AML-193 (cell line): Measurements from ENCODE around the gene AQP7.
"Not testable (repeated sequence)": the region's sequence is repeated elsewhere in the genome, so short reads cannot be mapped to it uniquely, and the experiment has no call there.

ENCODE experiments used
- DNase-seq, 2 experiments: peaks; one replicate each; lab custom pipeline; 2025; lab: John Stamatoyannopoulos, UW

Gene AQP7

DNA sequence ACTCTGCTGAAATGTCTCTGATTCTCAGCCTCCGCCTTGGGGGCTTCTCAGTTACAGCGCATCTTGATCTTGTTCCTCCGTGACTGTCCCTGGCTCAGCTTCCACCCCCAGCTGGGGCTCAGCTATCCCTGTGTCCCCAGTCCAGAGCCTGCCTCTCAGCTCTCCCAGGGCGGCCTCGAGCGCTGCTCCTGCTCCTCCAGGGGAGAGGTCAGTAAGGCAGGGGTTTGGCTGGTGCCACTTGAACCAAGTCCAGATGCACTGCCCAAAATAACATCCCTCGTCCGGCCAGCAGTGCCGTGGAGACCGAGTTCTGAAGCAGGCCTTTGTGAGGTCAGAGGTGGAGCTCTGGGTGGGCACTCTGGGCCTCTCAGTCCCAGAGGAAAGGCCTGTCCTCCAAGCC is at the start of gene AQP7:
AQP7 (minus strand) TSS at position 198 of the 400 bp plus-strand sequence. CDS start 1,306 bp downstream, outside the sequence.
- DNase-seq = not testable (repeated sequence)

GRCh38 chr9:33450621-33451146 is 48.3 kb upstream of the AQP7 start:
- DNase-seq = no peak

GRCh38 chr9:33449715-33450114 is 47.3 kb upstream of the AQP7 start:
- DNase-seq = no peak

DNA sequence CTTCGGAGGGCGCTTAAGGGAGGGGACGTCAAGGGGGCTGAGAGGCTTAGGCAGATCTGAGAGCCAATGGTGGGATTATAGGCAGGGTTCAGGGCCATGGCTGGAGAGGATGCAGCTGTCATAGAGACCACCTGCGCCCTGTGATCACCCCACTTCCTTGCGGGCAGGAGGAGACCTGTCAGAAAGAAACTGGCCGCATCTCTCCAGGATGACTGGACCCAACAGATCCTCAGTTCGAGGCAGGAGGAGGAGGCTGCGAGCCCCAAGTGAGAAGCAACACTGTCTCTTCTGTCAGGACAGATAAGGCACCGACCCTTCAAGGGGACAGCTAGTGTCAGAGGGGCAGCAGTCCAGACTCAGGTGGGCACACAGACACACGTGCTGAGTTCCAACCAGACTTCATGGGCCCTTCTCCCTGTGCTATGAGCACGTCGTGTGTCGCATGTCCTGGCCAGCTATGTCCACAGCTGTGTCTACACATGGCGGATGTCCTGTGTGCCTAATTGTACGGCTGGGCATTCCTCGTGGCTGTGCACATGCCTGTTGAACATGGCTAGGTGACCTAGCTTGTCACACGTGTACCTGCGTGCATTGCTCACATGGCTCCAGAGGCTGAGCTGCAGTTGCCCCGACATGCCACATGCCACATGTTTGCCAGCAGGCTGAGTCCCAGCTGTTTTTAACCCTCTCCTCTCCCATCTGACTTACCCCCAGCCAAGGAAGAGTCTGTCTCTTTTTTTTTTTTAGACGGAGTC is 45.6 kb upstream of the AQP7 start:
- no peak for DNase-seq

- DNase-seq = peak; percentile 50 to 66
Measured at GRCh38 chr9:33446946-33447798, 44.8 kb upstream of the AQP7 start, which contains the start of gene AQP3. Gene AQP3, minus strand, starts transcription at chr9:33447593. Its CDS starts 63 bp downstream, at chr9:33447530.

DNA sequence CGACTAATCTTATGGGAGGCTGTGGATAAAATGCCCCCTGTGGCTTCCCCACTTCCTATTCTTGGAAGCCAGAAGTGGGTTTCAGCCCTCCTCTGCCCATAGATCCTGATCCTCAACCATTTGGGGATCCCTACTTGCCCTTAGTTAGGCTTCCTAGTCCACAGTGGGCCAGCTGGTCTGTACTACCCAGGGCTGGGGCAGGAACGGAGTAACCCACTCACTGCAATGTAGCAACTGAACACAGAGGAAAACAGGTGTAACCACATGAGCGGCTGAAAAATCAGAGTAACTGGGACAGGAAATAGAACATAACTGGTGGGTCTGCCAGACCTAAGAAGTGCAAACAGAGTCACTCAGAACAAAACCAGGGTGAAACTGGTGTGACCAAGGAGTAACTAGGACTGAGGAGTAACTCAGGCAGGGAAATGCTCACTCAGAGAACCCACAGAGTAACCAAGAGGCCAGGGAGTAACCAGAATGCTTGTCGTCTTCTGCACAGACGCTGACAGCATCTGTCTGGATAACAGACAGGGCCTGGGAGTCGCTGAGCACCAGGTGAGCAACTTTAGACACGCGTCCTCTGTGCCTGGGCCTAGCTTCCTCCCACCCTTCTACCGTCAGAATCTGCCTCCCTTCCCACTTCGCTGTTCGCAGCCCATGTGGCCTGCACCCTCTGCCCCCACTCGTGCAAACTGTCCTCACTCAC is 44.0 kb upstream of the AQP7 start:
- peak in 1 of 2 experiments; percentile 17 for DNase-seq

DNA sequence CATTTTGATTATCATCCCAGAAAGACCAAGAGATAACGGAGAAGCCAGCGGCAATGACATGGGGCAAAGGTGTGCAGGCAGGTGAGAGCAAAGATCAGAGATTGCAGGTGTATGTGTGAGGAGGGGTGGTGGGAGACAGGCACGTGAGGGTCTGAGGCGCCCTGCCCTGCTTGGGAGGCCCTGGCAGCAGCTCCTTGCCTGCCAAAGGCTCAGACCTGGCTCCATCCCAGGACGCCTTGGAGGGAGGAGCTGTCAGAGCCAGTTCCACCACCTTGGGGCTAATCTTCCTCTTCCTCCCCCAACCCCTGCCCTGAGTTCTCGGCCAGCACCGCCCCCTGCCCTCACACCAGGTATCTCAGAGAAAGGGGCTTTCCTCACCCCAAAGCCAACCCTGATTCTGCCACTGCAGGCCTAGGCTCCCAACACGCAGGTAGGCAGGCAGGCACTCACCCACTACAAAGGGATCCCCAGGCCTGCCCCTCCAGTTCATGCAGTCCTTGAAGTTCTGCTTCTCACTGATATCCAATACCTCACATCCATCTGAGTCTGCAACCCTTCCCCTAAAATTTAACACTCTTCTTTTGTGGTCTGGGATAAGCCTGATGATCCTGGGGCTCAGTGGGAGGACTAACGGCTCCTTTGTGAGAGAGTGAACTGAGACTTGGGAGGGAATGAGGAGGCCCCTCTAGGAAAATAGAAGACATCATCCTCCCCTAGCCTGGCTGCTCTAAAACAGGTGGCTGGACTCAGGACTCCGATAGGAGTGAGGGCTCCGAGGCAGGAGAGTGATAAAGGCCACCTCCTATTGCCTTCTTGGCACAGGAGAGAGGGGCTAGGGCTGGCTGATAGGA is 43.2 kb upstream of the AQP7 start:
- no peak for DNase-seq

GRCh38 chr9:33443464-33444154 is 41.2 kb upstream of the AQP7 start:
- no peak for DNase-seq

DNA sequence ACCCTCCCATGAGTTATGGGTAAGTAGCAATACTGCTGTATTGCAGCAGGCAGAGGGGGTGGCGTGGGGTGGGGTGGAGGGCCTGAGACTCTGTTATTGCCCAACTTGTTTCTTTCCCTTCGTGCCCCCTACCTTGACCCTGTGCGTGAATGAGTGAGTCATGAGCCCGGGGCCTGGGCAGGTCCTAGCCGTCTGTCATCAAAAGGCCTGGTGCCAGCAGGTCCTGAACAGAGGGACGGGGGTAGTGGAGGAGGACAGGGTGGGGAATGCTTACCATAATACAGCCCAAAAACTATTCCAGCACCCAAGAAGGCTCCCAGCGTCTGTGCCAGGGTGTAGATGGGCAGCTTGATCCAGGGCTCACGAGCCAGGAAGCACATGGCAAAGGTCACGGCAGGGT is 40.7 kb upstream of the AQP7 start:
- no peak for DNase-seq

DNA sequence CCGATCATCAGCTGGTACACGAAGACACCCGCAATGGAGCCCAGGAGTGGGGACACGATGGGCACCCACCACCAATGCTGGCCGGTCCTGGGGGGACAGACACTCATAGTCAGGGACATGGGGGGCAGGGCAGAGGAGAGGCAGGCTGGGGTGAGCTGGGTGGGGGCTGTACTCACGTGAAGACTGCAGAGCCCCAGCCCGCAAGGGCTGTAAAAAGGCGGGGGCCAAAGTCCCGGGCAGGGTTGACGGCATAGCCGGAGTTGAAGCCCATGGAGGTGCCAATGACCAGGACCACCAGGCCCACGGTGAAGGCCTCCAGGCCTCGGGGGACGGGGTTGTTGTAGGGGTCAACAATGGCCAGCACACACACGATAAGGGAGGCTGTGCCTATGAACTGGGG is 39.8 kb upstream of the AQP7 start:
- DNase-seq = no peak

DNA sequence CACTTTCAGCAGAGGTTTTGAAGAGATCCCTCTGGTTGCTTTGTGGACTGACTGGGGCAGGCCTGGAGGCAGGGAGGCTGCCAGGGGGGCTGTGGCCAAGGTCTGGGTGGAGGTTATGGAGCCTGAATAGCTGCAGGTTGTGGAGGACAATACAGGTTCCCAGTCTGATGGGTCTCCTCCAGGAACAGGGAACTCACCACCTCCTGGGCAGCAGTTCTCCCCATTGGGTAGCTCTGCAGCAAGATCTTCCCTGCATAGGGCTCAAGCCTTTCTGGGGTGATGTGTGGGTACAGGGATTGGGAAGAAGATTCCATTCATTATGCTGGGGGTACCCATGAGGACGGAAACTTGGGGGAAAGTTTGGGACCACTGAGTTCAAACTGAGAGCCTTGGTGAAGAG is 38.2 kb upstream of the AQP7 start:
- no peak for DNase-seq

DNA sequence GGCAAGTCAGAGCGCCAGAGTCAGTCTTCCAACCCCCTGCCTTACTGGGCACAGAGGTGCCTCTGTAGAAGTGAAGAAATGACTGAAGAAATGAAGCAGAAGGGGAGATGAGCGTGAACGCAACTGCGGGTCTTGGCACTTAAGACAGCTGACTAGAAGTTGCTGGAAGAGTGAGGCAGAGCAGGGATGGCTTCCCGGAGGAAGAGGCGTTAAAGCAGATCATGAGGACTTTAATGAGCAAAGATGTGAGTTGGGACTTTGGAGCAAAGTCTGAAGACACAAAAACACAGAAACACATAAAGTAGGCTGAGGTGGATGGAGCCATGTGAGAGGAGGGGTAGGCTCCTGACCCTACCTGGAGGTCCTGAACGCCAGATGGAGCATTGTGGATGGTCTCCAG is 37.8 kb upstream of the AQP7 start:
- DNase-seq = no peak

- no peak for DNase-seq
Measured at GRCh38 chr9:33439731-33440130, 37.4 kb upstream of the AQP7 start.

- DNase-seq = no peak
Measured at GRCh38 chr9:33438926-33439680, 36.7 kb upstream of the AQP7 start.

GRCh38 chr9:33437898-33438297 is 35.5 kb upstream of the AQP7 start:
- DNase-seq = no peak

DNA sequence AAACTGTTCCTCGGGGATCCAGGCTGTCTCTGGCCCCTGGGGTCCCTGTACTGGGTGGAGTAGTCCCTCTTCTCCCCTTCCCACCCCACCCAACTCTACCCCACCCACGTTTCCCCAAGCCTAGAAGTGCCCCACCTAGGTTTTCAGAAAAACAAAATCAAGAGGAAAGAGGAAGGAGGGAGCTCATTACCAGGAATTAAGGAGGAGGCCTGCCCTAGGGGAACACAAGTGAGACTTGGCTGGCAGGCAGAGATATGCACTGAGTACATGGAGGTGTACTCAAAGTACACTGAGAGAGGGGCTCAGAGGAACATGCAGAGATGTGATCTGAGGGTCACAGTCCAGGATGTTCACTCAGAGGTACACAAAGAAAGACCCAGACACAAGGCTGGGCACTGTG is 34.8 kb upstream of the AQP7 start:
- no peak for DNase-seq

GRCh38 chr9:33436445-33436844 is 34.1 kb upstream of the AQP7 start:
- no peak for DNase-seq

- DNase-seq = no peak
Measured at GRCh38 chr9:33435821-33436277, 33.5 kb upstream of the AQP7 start.

GRCh38 chr9:33434317-33435105 is 32.1 kb upstream of the AQP7 start:
- DNase-seq = no peak
